Left lobe of liver (tissue), 2 donors: ENCODE data around the gene GNB1L. TPM values are rescaled to one million over a fixed set of nuclear protein-coding genes. Genes with fewer than 3 reads are reported as not detected.
A peak's percentile ranks its signal among the peaks of the same experiment; 100 is the strongest.

Experiments used
- ATAC-seq: fragments of 200-7000 bp; cut with Tn5 transposase; one replicate; pipeline ENCODE4 v1.9.1; 2020; ENCODE audit warnings: mild to moderate bottlenecking, moderate library complexity
- DNase-seq: peaks from one replicate; pipeline ENCODE4 v3.0.0-alpha.2; 2020; ENCODE audit warnings: low spot score
- total RNA-seq: library from RNA; stranded (reverse); gene quantifications from one replicate; pipeline ENCODE4 v1.2.1, GENCODE V29; 2021
- donor health status: DM: no; HTN: no; CAD: no; lungs with moderate emphysema.
- donor health status: DM: no; HTN: yes; CAD: no.

GNB1L gene
- total RNA-seq, 1 donor from 2014 or later: 4.3 TPM

DNA sequence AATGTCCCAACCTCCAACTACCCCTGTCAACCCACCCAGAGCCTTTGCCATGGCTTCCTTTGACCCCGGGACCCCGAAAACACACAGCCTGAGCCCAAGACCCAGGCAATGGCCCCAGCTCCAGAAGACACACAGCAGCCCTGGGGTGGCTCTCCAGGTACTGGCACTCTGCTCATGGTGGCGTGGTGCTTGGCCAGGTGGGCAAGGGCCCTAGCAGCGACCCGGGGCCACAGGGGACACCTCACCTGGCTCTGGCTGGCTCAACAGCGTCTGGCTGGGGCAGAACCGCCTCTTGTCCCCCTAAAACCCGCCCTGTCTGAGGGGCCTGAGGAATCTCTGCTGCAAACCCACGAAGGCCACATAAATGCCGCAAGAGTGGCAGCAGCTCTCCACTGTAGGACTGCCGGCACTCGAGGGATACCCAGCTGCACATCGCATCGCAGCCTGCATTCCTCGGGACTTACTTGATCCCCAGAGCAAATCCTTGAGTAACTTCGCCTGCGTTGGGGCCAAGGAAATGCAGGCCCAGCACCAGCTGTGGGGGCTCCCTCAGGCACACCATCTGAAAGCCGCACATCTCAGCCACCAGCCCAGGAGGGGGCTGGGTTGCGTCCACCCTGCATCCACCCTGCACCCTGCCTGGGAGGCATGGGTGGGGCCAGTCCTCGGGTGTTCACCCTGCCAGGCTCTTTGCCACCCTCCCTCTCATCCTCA, 23.1 kb upstream of the GNB1L start:
- ATAC-seq (no peak), DNase-seq (peak; percentile 42)

DNA sequence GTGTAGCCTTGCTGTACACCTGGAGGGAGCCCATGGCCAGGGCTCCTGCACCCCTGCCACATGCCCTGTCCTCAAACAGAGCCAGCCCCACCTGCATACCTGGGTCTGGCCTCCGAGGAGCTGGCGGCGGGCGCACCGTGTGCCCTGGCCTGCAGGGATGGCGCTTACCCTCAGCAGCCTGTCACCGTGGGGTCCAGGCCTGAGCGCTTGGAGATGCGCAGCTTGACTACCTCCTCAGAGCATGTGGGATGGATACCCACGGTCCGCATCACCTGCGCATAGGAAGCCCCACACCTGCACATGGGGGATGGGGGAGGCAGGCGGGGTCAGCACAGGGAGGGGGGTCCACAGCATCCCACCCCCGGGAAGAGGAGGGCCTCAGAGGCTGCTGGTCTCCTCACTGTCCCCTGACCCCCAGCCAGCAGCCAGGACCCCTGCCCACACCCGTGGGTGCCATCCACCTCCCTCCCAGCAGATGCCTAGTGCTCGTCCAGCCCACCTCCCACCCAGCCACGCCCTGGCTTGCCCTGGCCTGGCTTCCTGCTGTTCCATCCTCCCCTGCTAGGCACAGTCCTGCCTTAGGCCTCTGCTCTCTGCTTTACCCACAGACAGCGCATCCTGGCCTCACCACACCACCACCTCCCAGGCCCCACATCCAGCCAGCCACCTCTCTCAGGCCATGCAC, 22.4 kb upstream of the GNB1L start:
- DNase-seq: peak; percentile 42
- no peak for ATAC-seq

DNA sequence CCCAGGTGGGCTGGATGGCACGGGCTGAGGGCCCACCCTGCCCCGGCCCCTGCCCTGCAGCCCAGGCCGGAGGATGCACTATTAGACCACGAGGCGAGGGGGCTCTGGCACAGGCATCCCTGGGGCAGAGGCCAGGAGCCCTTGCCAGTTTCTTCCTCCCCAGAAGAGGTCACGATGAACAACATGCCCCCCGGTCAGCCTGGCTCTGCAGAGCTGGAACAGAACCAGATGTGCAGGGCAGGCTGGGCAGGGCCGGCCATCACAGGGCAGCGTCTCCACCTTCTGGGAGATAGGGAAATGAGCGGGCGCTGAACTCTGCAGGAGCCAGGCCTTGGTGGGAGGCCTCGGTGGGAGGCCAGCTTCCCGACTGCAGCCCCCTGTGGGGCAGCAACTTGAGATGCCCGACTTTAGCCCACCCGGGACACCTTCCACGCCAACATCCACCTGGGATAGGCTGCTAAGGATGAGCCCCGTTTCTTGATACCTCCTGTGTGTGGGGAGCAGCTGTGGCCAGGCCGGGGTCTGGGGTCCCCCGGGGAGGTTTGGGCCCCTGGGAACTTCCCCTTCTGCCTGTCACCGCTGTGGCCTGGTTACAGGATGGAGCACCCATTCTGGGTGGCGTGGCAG, 21.8 kb upstream of the GNB1L start:
- ATAC-seq (no peak), DNase-seq (peak; percentile 42)

GRCh38 chr22:19875531-19876313, 21.0 kb upstream of the GNB1L start:
- DNase-seq: peak; percentile 46
- no peak for ATAC-seq

- ATAC-seq (no peak), DNase-seq (peak; percentile 38)
Measured at GRCh38 chr22:19875061-19875530, 20.4 kb upstream of the GNB1L start.

- ATAC-seq: no peak
- peak; percentile 45 for DNase-seq
Measured at GRCh38 chr22:19874307-19875060, 19.8 kb upstream of the GNB1L start.

DNA sequence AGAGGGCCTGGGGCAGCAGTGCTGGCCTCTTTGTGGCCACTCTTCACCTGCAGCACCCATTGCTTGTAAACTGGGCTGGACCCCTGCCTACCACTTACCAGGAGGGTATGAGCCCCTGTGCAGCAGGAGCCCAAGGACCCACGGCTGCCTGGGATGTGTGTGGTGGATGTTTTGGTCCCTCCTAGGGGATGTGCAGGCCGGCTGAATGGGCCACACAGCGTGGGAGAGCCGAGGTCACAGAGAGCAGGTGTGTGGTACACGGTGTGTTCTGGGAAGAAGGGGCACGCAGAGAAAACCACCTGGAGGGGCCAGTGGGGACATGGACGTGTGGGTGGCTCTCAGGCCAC, 19.3 kb upstream of the GNB1L start:
- no peak for ATAC-seq
- DNase-seq: no peak

- DNase-seq (peak; percentile 43), ATAC-seq (no peak)
Measured at GRCh38 chr22:19873138-19873959, 18.7 kb upstream of the GNB1L start.

DNA sequence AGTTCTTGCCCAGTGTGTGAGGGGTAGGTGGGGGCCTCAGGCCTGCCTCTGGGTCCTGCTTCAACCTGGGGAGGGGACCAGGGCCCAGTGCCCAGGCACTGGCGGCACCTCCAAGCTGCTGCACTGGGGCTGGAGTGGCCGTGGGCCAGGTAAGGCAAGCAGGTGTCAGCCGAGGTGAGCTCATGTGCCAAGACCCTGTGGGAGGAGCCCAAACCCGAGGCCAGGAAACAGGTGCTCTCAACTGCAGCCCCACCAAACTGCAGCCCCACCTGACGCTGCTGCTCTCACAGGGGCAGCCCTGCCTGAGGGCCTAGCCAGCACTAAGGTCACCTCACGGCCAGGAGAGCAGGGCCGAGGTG, 18.1 kb upstream of the GNB1L start:
- peak; percentile 14 for ATAC-seq

DNA sequence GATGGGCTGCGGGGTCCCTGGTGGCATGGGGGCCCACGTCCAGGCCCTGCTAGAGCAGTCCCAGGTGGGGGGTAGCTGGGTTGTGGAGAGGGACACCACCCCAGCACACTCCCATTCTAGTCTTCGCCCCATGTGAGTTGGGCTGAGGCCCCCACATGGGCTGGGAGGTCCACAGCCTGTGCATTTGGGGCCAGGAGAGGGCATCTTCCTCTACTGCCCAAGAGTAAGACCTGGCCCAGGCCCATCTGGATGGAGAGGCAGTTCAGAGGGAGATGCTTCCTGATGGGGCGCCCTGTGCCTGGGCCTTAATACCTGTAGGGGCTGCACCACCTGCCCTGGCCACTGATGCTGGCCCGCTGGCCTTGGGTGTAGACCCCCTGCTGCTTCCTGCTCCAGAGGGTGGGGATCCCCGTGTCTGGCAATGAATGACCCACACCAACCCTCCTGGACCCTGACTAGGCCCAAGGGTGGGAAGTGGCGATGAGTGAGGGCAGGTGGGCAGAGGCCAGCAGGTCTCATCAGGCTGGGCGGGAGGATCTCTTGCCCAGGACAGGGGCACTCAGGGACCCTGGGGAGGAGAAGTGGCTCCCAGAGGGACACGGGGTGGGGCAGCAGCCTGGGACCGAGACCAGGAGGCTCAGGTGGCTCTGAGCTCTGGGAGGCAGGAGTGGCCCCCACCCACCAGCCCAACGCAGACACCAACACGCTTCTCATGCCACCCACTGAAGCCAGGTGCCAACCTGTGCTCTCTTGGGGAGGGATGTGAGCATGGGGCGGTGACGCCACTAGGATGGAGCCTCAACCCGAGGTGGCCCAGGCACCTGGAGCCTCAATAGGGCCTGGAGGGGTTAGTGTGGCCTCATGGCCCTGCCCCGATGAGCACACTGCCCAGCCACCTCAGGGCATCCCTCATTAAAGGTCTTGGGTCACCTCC, 17.4 kb upstream of the GNB1L start:
- peak; percentile 3 for ATAC-seq
- DNase-seq: peak; percentile 38

More for the DNA sequence above, 18.1 kb upstream of the GNB1L start:
- DNase-seq: peak; percentile 42

GRCh38 chr22:19871023-19871844, 16.6 kb upstream of the GNB1L start:
- peak; percentile 43 for DNase-seq
- peak; percentile 3 for ATAC-seq

- DNase-seq (peak; percentile 46), ATAC-seq (no peak)
Measured at GRCh38 chr22:19870153-19871022, 15.7 kb upstream of the GNB1L start.

DNA sequence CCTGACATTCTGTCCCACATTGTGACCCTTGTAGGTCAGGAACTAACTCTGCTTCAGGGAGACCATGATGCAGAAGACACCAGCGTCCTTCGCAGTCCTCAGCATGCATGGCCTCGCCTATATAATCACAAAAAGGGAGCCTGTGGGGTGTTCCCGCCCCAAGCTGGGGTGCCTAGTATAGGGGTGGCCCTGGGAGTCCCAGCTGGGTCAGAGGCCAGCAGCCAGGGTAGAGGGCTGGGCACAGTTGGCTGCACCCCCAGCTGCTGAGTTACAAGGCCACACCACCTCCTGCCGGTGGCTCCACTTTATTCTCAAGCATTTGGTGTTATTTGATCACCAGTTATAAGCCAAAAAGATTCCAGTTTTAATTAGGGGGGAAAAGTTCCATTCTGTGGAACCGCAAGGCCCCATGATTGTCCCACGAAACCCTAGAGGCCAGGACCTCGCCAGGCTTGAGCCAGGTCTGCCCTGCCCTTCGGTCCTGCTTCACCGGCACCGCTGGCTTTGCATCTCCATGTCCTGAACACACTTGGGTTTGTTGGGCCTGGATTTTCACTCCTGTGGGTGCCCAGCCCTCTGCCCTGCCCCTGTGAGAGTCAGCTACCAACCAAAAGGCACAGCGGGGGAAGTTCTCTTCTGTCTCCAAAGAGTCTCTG, 15.0 kb upstream of the GNB1L start:
- DNase-seq: peak; percentile 43

GRCh38 chr22:19868773-19869471, 14.2 kb upstream of the GNB1L start:
- DNase-seq: peak; percentile 40
- no peak for ATAC-seq

More for the DNA sequence above, 15.0 kb upstream of the GNB1L start:
- no peak for ATAC-seq

GRCh38 chr22:19868333-19868732, 13.7 kb upstream of the GNB1L start:
- DNase-seq: peak; percentile 11
- no peak for ATAC-seq
